OCI-LY3 (cell line): ENCODE measurements around the gene GDF2.

Source experiments
- H2AFZ ChIP-seq: fragments of 200-600, 300-600 bp; shearing (Covaris generic); 2 replicates; pipeline ENCODE4 v1.6.0; 2014; ENCODE audit warnings: antibody characterized with exemption, low read depth, low read length
- H3K27ac ChIP-seq: fragments of 200-600, 300-600 bp; sonication (generic); 2 replicates; pipeline ENCODE4 v1.5.1; 2014; ENCODE audit warnings: mild to moderate bottlenecking, low read length, moderate library complexity, mixed read lengths
- H3K27me3 ChIP-seq: fragments of 200-600, 300-600 bp; sonication (generic); 2 replicates; pipeline ENCODE4 v1.6.1; 2014; ENCODE audit warnings: low read depth, low read length, mixed read lengths
- H3K36me3 ChIP-seq: fragments of 200-600, 300-600 bp; sonication (generic); replicated peaks from 2 replicates; pipeline ENCODE3; 2014; ENCODE audit warnings: low read depth, low read length, mixed read lengths
- H3K4me1 ChIP-seq: fragments of 300-600, 200-600 bp; sonication (generic); 2 replicates; pipeline ENCODE4 v1.6.1; 2014; ENCODE audit warnings: low read length, mixed read lengths
- H3K4me2 ChIP-seq: fragments of 200-600, 300-600 bp; sonication (generic); 2 replicates; pipeline ENCODE4 v1.6.1; 2014; ENCODE audit warnings: low read length, mixed read lengths
- H3K4me3 ChIP-seq: fragments of 300-600, 200-600 bp; sonication (generic); 2 replicates; pipeline ENCODE4 v1.5.1; 2014; ENCODE audit warnings: antibody characterized with exemption, mild to moderate bottlenecking, low read length, moderate library complexity
- H3K79me2 ChIP-seq: fragments of 300-600, 200-600 bp; shearing (Covaris generic); 2 replicates; pipeline ENCODE4 v1.6.1; 2014; ENCODE audit warnings: mild to moderate bottlenecking, low read length, mixed read lengths
- H3K9ac ChIP-seq: fragments of 300-600, 200-600 bp; shearing (Covaris generic); 2 replicates; pipeline ENCODE4 v1.6.0; 2014; ENCODE audit warnings: mild to moderate bottlenecking, low read length, moderate library complexity
- H3K9me3 ChIP-seq: fragments of 200-600, 300-600 bp; shearing (Covaris generic); 2 replicates; pipeline ENCODE4 v1.6.1; 2014; ENCODE audit warnings: low read length, mixed read lengths; ENCODE audit not compliant: insufficient read depth
- H4K20me1 ChIP-seq: fragments of 200-600, 300-600 bp; sonication (generic); 2 replicates; pipeline ENCODE4 v1.6.1; 2016; ENCODE audit warnings: low read length, mixed read lengths; ENCODE audit not compliant: insufficient read depth
- EZH2phosphoT487 ChIP-seq: fragments of 200-600 bp; shearing (Covaris generic); IDR thresholded peaks from 2 replicates; pipeline ENCODE4 v1.6.1; 2018; ENCODE audit warnings: antibody characterized with exemption, mixed run types, low read depth
- TF ChIP-seq, protein P1 (sequence below): fragments of 200-600, 300-600 bp; sonication (generic); IDR thresholded peaks from 2 replicates; pipeline ENCODE4 v1.5.1; 2014; ENCODE audit warnings: antibody characterized with exemption, low read length, low read depth

Gene GDF2

DNA sequence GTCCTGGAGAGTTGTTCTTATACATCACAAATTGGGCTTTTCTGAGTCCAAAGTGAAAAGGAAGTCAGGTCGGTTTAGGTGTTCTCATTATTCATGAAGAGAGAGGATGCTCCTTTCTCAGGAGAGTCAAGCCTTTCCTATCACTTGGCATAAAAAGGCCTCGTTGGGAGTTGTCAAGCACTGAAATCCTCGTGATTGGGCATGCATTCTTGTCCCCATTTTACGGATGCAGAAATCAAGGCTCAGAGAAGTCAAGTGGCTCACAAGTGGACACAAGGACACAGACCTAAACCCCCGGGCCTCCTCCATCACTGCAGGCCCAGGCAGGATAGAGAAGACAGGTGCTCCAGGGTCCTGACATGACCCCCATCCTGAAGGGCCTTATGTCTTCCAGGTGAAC, 34.5 kb downstream of the GDF2 start:
- no peaks in the 10 kb centered on the region for H3K27me3 ChIP-seq
- no peaks in the 10 kb centered on the region for H3K9me3 ChIP-seq
- H3K4me3 ChIP-seq, result no peak overlapping the region
- TF ChIP-seq, protein P1, sequence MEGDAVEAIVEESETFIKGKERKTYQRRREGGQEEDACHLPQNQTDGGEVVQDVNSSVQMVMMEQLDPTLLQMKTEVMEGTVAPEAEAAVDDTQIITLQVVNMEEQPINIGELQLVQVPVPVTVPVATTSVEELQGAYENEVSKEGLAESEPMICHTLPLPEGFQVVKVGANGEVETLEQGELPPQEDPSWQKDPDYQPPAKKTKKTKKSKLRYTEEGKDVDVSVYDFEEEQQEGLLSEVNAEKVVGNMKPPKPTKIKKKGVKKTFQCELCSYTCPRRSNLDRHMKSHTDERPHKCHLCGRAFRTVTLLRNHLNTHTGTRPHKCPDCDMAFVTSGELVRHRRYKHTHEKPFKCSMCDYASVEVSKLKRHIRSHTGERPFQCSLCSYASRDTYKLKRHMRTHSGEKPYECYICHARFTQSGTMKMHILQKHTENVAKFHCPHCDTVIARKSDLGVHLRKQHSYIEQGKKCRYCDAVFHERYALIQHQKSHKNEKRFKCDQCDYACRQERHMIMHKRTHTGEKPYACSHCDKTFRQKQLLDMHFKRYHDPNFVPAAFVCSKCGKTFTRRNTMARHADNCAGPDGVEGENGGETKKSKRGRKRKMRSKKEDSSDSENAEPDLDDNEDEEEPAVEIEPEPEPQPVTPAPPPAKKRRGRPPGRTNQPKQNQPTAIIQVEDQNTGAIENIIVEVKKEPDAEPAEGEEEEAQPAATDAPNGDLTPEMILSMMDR, result no peak
- no peak for TF ChIP-seq EZH2phosphoT487
- no peak overlapping the region for H3K27ac ChIP-seq
- no peaks in the 10 kb centered on the region for H4K20me1 ChIP-seq
- H3K4me2 ChIP-seq, result no peak overlapping the region
- H3K9ac ChIP-seq, result no peak overlapping the region
- H3K79me2 ChIP-seq, result no peaks in the 10 kb centered on the region
- H3K4me1 ChIP-seq, result no peaks in the 10 kb centered on the region
- H3K36me3 ChIP-seq, result no peaks in the 10 kb centered on the region
- no peak overlapping the region for H2AFZ ChIP-seq

DNA sequence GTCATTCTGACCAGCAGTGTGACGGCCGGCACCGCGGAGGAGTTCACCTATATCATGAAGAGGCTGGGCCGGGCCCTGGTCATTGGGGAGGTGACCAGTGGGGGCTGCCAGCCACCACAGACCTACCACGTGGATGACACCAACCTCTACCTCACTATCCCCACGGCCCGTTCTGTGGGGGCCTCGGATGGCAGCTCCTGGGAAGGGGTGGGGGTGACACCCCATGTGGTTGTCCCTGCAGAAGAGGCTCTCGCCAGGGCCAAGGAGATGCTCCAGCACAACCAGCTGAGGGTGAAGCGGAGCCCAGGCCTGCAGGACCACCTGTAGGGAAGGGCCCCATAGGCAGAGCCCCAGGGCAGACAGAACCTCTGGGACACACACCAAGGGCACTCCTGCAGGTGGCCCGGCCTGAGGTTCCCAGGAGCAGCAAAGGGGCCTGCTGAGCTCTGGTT, 34.9 kb downstream of the GDF2 start:
- H3K4me2 ChIP-seq, result no peak overlapping the region
- no peaks in the 10 kb centered on the region for H3K79me2 ChIP-seq
- H3K9ac ChIP-seq, result no peak overlapping the region
- TF ChIP-seq, protein P1, result no peak
- TF ChIP-seq EZH2phosphoT487, result no peak
- no peaks in the 10 kb centered on the region for H3K27me3 ChIP-seq
- no peaks in the 10 kb centered on the region for H4K20me1 ChIP-seq
- no peaks in the 10 kb centered on the region for H3K4me1 ChIP-seq
- H2AFZ ChIP-seq, result no peak overlapping the region
- H3K36me3 ChIP-seq, result no peaks in the 10 kb centered on the region
- no peaks in the 10 kb centered on the region for H3K9me3 ChIP-seq
- no peak overlapping the region for H3K27ac ChIP-seq
- no peak overlapping the region for H3K4me3 ChIP-seq

DNA sequence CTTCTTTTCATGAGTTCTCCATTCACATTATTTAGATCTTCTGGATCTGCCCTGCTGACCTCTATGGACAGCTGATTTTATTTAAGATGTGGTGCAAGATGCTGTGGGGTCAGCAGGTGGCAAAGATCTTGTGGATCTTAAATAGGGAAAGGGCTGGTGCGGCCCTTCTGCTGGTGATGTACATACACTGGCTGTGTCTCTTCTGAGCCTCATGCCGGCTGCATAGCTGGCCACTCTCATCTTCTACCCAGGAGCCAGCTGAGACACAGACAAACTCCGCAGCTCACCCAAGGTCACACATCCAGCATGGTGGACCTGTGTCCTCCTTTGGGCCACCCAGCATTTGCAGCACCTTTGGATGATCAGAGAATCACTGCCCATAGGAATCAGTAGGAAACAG, 35.7 kb downstream of the GDF2 start:
- TF ChIP-seq, protein P1, result no peak
- no peak for TF ChIP-seq EZH2phosphoT487
- Histone ChIP-seq H4K20me1 (no peaks in the 10 kb centered on the region), H2AFZ (no peak overlapping the region), H3K9me3 (no peaks in the 10 kb centered on the region), H3K27ac (no peak overlapping the region), H3K9ac (no peak overlapping the region), H3K4me3 (no peak overlapping the region), H3K27me3 (no peaks in the 10 kb centered on the region), H3K79me2 (no peaks in the 10 kb centered on the region), H3K4me2 (no peak overlapping the region), H3K36me3 (no peaks in the 10 kb centered on the region), H3K4me1 (no peaks in the 10 kb centered on the region)

DNA sequence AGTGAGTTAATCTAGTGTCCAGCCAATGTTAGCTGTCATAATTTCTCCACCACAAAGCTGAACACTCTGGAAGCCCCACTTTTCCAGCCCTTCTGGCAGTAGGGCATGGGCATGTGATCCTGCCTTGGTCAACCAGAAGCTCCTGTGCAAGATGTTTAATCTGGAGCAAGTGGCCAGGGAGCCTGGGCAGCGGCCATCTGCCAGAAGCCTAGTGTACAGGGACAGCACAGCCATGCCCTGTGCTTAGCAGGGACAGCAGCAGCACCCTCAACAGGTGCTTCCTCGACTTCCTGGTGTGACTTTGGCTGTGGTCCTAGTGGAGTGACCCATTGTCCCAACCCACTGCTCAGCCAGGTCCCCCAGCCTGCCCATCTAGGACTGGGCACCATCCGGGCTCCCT, 36.2 kb downstream of the GDF2 start:
- H3K79me2 ChIP-seq, result no peaks in the 10 kb centered on the region
- TF ChIP-seq, protein P1, result no peak
- TF ChIP-seq EZH2phosphoT487, result no peak
- no peaks in the 10 kb centered on the region for H3K4me1 ChIP-seq
- no peaks in the 10 kb centered on the region for H4K20me1 ChIP-seq
- no peaks in the 10 kb centered on the region for H3K36me3 ChIP-seq
- no peak overlapping the region for H2AFZ ChIP-seq
- H3K4me2 ChIP-seq, result no peak overlapping the region
- H3K27ac ChIP-seq, result no peak overlapping the region
- no peaks in the 10 kb centered on the region for H3K9me3 ChIP-seq
- no peaks in the 10 kb centered on the region for H3K27me3 ChIP-seq
- no peak overlapping the region for H3K4me3 ChIP-seq
- H3K9ac ChIP-seq, result no peak overlapping the region
